Activated CD4-positive, alpha-beta T cell treated with anti-CD3 and anti-CD28 coated beads, Interleukin-2, amount 50 U/mL, for 4 hours (primary cell): ENCODE measurements around the gene PAEP.

Experiments used
- DNase-seq, 2 experiments: peaks; one replicate each; pipeline ENCODE4 v3.0.0-alpha.2; 2020

The PAEP gene

DNA sequence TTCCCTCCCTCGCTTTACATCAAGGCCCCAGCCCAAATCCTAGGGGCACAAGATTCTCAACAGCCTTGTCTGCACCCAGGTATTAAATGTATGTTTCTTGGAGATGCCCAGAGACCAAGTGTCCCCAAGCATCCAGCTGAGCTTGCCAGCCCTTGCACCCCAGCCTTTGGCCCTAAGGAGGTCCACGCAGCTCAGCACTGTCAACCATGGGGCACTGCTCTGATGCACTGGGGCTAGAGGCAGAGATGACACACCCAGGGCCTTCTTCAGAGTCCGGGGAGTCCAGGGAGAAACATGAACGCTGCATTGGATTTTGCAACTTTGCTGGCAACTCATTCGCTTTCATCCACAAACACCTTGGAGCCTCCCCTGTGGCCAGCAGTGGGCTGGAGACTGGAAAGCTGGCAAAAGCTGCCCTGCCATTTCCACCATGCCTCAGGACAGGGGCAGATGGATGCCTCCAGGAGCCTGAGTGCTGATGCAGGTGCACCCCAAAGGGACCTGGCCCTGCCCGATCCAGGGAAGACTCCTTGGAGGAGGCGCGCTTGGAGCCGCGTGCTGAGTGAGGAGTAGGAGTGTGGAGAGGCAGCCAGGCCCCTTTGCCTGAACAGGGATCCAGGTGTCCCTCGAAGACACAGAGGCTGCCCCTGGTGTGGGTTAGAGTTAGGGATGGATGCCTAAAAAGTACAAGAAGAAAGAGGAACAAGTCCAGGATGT, 19.3 kb downstream of the PAEP start:
- DNase-seq, result no peak

DNA sequence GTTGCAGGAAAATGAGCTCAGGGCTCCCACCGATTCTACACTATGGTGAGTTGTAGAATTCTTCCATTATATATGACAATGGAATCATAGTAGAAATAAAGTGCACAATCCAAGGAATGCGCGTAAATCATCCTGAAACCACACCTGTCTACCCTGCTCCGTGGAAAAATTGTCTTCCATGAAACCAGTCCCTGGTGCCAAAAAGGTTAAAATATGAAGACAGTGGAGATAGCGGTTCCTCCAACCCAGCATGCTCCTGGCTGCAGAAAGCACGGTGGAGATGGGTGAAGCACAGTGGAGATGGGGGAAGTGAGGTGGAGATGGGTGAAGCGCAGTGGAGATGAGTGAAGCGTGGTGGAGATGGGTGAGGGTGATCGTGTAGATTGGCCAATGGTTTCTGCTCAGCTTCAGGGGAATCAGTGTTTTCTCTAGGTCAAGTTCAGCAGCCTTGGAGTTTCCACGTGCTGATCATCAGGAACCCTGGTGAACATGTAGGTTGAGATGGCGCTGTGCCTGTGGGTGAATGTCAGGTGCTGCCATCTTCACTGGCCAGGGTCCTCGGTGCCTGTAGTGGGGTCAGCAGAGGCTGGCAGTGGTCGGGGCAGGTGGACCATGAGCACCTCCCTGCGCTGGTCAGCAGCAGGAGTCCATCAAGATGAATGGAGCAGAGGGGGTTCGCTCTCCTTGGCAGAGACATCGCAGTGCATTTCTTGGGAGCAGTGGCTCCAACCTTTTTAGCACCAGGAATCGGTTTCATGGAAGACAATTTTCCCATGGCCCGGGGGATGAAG, 20.3 kb downstream of the PAEP start:
- DNase-seq, result no peak

DNA sequence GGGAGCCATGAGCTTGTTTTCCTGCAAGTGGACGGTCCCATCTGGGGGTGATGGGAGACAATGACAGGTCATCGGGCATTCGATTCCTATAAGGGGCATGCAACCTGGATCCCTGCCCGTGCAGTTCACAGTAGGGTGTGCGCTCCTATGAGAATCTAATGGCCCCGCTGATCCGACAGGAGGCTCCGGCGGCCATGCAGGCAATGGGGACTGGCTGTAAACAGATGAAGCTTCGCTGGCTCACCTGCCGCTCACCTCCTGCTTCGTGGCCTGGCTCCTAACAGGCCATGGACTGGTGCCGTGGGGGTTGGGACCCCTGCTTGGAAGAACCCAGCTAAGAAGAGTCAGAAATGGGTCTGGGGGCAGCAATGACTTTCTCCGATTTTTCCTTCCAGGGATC, 21.0 kb downstream of the PAEP start:
- DNase-seq, result no peak

DNA sequence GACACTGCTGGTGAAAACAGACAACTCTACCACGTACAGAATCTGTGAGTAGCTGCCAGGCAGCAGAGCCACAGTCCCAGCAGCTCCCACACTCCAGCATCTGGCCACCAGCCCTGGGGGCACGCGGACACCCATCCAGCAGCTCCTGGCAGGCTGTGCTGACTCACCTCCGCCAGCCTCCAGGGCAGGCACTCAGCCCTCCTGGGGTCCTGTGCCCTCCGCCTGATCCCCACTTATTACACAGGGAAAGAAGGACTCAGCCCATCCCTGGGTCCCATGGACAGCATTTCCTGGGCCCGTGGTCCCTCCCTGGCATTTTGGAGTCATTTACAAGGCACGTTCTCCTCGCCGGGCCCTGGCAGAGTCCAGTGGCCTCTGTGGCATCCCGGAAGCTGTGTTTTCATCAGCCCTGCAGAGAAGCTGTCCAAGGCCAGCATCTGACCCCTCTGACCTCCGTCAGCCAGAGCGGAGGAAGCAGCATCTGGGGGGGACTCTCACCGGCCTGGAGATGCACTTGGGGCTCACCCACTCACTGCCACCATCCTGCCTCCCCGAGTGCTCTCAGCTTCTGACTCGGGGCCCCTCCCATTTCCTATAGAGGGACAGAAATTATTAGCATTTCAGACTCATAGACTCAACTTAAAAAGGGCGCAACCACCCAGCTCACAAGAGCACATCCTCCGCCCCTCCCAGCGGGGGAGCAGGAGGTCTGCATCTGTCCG, 21.6 kb downstream of the PAEP start:
- no peak for DNase-seq

DNA sequence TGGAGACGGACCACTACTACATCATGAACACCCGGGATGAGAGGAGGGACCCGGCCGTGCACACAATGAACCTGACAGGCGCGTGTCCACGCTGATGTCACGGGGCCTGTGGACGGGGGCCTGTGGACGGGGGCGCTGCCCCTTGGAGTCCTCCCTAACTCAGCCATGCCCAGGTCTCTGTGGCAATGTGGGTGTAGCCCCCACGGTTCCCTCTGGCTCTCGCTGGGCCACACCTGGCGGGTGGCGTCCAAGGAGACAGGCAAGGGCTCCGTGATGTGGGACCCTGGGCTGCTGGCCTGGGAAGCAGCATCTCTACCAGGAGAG, 22.1 kb downstream of the PAEP start:
- DNase-seq, result no peak

DNA sequence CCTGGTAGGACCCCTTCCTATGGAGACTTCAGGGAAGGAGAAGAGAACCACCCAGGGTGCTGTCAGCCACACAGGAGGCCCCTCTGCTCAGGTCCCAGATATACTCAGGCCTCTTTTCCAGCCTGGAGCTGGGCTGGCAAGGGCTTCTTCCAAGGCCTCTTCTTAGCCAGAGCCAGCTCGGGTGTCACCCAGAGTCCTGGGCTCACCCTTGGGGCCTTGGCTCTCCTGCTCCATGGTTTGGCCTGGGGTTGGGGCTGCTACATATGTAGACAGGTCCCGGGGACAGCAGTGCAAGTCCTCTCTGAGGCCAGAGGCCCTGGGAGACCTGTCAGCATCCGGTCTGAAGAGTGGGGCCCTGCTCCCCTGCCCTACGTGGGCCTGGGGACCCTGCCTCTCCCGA, 22.8 kb downstream of the PAEP start:
- DNase-seq, result no peak

DNA sequence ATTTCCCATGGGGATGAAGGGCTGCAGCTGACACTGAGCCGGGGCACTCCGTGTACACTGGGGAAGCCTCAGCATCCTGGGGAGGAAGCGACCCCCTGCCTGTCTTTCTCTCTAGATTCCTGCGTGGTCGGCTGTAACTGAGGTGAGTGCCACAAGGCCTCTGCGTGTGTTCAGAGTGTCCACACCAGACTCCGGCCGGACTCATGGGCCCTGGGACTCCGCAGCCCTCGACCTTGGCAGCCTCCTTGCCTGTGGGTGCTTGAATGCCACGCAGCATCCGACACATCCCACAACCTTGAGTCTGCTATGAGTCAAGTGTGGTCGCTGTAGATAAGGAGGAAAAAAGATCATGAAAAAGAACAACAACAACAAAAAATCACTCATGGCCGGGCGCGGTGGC, 23.4 kb downstream of the PAEP start:
- no peak for DNase-seq

DNA sequence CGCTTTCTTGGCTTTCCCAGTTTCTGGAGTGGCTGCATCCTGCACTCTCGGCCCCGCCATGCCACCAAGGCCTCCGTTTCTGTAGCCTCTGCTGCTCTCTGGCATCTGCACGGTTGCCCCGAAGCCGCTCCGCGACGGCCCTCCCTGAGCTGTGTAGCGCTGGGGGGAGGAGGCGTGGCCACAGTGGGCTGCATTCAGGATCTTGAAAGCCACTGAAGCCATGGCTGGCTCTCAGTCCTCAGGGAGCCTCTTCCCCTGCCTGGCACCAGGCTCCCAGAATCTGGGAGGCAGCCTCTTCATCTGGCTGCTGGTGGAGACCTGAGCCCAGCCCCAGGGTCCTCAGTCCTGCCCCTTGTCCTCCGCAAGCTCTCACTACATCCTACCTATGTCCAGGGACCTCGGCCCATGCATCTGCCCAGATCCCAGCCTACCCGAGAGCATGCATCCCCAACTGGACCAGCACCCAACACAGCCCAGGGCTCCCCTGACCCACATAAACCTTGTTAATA, 25.1 kb downstream of the PAEP start:
- DNase-seq, result no peak

DNA sequence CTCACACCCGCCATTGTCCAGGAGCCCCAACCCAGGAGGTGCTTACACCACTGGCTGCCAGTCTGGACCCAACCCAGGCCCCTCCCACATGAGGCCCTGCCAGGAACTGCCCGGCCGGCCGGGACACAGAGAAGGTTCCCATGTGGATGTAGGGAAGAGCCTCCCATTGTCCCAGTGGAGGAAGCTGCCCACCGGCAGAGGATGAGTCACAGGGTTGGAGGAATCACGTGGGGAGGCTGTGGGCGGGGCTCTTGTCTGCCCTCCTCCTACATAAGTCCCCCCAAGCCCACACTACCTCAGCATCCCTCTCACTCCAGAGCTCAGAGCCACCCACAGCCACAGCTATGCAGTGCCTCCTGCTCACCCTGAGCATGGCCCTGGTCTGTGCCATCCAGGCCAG, 26.1 kb downstream of the PAEP start:
- no peak for DNase-seq

DNA sequence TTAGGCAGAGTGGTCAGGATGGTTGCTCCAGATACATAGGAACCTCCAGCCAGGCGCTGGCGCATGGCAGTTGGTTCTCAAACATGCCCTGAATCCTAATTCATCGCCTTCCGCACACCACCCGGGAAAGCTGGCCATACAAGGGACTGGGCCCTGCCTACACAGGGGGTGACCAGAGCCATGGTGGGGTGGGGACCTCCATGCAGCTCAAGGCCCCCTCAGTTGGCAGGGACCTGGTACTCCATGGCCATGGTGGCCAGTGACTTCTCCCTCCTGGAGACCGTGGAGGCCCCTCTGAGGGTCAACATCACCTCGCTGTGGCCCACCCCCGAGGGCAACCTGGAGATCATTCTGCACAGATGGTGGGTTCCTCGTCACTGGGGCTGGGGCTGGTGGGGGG, 26.8 kb downstream of the PAEP start:
- DNase-seq, result no peak

DNA sequence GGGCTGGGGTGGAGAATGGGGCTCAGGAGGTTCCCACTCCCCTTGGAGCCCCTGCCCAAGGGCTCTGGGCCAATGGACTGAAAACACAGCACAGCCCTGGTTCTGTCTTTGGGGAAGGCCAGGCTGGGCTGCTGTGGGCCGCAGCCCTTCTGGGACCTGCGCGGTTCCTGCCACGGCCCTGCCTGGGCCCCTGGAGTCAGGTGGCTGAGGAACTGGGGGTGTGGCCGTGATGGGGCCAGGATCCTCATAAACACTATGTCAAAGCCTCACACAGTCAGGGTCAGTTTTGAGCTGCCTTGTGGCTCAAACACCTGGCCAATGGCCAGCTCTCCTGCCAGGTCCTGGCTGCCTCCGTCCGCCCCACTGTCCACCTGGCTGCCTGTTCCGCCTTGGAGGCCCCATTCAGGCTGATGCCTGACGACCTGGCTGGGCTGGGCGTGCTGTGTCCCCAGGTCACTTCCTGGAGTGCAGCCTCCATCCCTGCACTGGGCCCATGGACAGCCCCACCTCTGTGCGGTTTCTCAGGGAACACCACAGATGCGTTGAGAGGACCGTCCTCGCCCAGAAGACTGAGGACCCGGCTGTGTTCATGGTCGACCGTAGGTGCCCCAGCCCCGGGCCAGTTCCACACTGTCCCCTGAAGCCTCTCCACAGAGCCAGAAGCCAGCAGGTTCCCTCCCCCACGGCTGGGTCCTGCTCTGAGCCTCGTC, 27.5 kb downstream of the PAEP start:
- no peak for DNase-seq

DNA sequence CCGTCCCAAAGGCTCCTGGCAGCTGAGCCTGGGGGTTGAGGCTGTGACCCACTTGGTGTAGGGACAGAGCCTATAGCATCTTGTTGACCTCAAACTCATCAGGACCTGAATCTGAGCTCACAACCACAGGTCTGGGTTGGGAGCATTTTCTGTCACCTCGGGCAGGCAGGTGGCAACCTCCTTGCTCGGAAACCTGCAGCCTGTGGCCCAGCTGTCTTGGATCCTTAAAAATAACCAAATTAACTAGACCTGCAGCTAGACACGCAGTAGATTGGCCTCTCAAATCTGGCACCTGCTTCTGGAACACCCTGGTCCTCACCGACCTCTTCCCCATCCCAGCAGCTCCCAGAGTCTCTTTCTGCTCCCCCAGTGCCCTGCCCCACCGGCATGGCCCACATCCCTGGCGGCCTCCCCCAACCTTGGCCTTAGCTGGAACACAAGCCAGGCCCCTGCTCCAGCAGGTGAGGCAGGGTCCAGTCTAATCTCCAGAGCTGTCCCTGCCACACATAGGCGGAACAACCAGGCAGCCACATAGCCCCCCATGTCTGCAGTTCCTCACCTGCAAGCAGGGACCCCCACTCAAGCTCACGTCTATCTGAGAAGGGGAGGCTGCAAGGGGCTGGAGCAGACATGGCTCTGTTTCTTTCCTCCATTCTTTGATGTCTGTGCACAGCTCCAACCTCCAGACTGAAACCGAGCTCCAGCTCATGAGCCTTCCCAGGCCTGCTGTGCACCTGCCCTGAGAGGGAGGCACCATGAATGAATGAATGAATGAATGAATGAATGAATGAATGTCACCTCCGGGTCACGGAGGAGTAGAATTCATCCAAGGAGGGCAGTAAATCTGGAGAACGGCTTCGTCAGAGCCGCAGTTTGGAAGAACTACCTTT, 28.3 kb downstream of the PAEP start:
- DNase-seq, result no peak

DNA sequence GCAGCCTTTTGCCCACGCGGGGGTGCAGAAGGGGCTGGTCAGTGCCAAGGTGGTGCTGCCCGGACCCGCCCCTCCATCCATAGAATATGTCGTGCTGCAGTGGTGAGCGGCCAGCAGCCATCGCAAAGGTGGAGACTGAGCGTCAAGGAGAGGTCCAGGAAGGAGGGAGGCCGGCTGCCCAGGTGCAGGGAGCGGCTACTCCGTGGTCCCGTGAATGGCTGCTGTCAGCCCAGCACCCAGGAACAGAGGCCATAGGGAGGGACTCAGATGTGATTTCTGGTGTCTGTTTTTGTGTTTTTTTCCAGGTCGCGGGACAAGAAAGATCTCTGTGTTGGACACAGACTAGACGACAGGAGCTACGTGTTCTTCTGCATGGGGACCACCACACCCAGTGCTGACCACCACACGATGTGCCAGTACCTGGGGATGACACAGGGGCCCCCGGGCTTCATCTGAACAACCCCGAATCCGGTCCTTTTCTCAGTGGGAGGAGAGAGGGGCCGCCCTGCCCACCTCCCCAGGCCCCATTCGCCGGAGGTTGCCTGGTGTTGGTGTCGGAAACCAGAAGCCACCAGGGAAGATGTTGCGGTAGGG, 29.0 kb downstream of the PAEP start:
- no peak for DNase-seq

DNA sequence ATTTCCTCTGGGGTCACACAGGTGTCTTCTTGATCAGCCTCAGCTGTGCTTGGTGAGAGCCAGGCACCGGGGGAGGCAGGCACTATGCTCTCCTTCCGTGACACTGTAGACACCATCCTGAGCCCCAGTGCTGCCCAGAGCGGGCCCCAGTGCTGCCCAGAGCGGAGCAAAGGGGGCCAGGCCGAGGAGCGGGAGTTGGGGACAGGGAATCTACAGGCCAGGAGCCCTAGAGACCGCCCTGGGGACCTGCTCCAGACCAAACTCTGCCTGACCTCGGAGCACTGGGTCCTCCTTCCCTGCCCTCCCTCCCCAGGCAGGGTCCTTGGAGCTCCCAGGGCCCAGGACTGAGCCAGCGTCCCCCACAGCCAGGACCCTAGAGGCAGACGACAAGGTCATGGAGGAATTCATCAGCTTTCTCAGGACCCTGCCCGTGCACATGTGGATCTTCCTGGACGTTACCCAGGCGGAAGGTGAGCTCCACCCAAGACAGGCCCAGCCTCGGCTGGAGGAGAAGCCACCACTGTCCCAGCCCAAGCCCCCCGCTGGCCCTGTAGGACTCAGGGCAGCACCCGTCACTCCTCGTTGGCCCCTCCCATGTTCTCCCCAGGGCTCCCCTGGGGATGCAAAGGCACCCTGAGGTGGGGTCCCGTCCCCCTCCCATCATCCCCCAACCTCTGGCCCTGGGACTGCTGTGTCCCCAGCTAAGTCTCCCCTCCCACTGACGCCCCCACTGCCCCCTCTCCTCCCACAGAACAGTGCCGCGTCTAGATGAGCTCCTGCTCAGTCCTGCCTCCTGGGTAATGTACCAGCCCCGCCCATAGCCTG, 30.2 kb downstream of the PAEP start:
- DNase-seq, result no peak

DNA sequence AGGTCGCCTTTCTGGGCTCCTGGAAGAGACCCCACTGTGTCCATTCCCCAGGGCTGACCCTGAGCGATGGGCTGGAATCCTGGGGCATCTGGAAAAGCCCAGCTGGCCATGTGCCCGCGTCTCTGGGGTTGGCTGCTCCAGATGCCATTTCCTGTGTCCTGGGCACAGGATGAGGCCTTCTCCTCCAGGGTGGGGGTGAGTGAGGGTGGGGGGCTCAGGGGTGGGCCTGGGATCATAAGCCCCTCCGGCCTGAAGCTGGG, 30.7 kb downstream of the PAEP start:
- no peak for DNase-seq

DNA sequence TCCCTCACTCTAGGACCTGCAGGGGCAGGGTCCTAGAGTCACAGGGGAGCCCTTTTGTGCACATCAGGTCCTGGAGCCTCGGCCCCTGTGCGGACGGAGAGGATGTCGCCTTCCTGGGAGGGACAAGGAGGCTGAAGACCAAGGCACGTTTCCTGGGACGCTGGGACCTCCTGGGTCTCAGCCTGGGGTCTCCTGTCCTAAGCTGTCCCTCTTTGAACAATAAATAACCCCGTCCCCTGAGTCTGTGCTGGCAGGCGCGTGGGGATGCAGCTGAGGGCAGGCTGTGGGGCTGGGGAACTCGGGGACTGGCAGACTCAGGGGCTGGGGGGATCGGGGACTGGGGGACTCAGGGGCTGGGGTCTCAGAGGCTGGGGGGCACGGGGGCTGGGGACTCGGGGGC, 31.1 kb downstream of the PAEP start:
- DNase-seq, result no peak

DNA sequence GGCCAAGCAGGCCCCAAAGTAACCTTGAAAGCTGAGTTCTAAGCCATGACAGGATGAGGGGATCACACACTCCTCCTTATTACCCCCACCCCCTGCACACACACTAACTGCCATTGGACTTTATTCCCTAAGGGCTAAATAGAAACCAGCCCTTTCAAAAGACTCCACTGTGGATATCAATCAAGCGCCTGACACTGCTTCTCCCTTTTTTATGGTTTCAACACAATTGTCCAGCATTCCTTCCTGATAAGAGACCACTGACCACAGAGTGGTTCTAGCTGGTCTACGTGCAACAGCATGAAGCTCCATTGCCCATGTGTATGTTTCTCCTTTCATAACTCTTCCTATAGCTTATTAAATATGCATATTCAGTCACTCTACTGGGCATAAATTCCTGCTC, 34.7 kb downstream of the PAEP start:
- DNase-seq, result no peak

DNA sequence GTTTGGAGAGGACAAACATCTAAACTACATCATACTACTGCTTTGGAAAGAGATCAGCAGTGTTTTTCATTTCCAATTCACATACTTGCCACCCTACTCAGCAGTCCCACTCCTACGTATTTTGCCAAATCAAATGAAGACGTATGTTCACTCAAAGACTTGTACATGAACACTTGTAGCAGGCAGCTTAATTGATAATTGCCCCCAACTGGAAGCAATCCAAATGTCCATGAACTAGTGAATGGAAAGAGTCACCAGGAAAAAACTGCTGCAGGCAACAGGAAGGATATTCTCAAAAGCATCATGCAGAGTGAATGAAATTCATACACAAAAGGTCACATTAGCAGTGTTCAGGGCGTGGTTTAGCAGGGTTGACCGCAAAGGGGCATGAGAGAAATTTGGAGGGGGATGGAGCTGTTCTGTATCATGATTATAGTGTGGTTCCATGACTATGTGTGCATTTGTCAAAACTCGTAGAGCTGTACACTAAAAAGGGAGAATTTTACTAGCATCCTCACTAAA, 38.8 kb downstream of the PAEP start:
- DNase-seq, result no peak

DNA sequence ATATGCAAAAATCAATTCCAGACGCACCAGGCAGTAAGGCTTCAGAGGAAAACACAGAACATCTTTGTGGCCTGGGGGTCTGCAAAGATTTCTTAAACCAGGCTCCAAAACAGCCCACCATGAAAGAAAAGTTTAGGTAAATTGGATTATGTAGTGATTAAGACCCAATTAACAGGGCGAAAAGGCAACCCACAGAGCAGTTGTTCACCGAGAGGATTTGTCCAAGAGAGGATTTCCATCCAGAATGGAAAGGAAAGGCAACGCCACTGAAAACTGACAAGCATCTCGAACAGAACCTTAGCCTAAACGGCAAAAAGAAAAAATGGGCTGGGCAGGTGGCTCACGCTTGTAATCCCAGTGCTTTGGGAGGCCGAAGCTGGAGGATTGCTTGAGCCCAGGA, 40.4 kb downstream of the PAEP start:
- DNase-seq, result no peak

DNA sequence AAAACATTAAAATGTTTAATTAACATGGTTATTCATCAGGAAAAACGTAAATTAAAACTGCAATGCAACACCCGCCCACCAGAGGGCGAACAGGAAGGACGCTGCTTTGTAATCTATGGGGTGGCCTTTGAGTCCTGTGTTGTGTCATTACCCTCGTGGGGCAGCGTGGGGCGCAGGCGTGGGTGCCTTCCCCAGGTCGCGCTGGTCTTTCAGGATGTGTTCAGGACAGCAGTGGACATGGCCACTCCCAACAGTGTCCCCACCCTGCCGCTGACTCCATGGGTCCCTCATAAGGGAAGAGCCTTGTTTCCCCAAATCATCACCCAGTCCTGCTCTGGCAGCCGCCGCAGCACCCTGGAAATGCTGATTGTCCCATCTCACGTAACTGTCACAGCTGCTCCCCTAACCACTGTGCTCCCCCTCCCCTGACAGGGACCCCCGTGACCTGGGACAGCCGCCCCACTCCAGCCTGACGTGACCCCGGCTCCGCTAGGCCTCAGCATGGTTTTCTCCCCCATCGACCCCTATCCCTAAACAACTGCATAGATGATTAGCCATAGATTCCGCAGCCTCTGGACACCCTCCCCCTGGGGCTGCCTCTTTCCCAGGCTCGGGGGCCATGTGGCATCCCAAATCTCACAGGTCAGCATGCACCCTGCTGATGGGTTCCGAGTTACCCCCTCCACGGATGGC, 41.4 kb downstream of the PAEP start:
- DNase-seq, result peak; percentile 44 to 57
